K562 (cell line): ENCODE measurements around the gene ABCF2. TPM values are rescaled to one million over a fixed set of nuclear protein-coding genes. Genes with fewer than 3 reads are reported as not detected.
A peak's percentile ranks its signal among the peaks of the same experiment; 100 is the strongest.

ENCODE experiments used
- CBFA2T2 ChIP-seq: fragments of 450-650 bp; conservative IDR thresholded peaks from 2 replicates; pipeline ENCODE4 v1.6.1; 2017; ENCODE audit warnings: mild to moderate bottlenecking
- CREM ChIP-seq: IDR thresholded peaks from 2 replicates; pipeline ENCODE4 v1.6.1; 2014; ENCODE audit warnings: antibody characterized with exemption, low read depth
- EZH2 ChIP-seq: IDR thresholded peaks from 2 replicates; pipeline ENCODE4 v1.6.1; 2012; ENCODE audit warnings: low read depth, mild to moderate bottlenecking, inconsistent platforms, low read length, borderline replicate concordance
- NFRKB ChIP-seq: fragments of 450-650 bp; IDR thresholded peaks from 2 replicates; pipeline ENCODE4 v1.6.1; 2016; ENCODE audit warnings: low read depth
- PHF8 ChIP-seq: fragments of 200-600 bp; sonication (generic); IDR thresholded peaks from 2 replicates; pipeline ENCODE4 v1.6.1; 2012; ENCODE audit warnings: mixed run types, mild to moderate bottlenecking, inconsistent platforms, low read length, moderate library complexity, borderline replicate concordance
- RFX5 ChIP-seq: IDR thresholded peaks from 2 replicates; pipeline ENCODE4 v1.6.1; 2011; ENCODE audit warnings: low read depth, mild to moderate bottlenecking, improper control_type of control experiment, low read length
- RUNX1 ChIP-seq: sonication (generic); IDR thresholded peaks from 2 replicates; pipeline ENCODE4 v1.6.1; 2016; ENCODE audit warnings: antibody characterized with exemption, low read depth
- SNIP1 ChIP-seq: fragments of 450-650 bp; IDR thresholded peaks from 2 replicates; pipeline ENCODE4 v1.7.1; 2017; ENCODE audit warnings: low read depth, mild to moderate bottlenecking
- polyA plus RNA-seq, 8 experiments: library from polyadenylated mRNA; depleted of rRNA in 4 of 8; stranded (reverse) in 5 of 8; unstranded in 3 of 8; fragments of >200 nt; fragmentation: Nextera tagmentation in 2 of 8; fragmentation: Illumina TruSeq in 1 of 8; extraction: Ambion mirVana in 2 of 8; extraction: Trizol in 1 of 8; gene quantifications; 2 replicates each; pipeline versions ENCODE4 v1.2.1 to v1.2.3, GENCODE V29; 2011 to 2014; ENCODE audit warnings: inconsistent platforms in 1 of 8, missing spikeins in 1 of 8
- total RNA-seq, 7 experiments: library from RNA; depleted of rRNA in 6 of 7; stranded (reverse); fragments of >200 nt in 6 of 7; fragmentation: Illumina TruSeq in 2 of 7; extraction: Trizol in 2 of 7; gene quantifications; 2 replicates each; pipeline versions ENCODE4 v1.2.1 to v1.2.3, GENCODE V29; 2011 to 2021; ENCODE audit warnings: low replicate concordance in 1 of 7
- TF ChIP-seq, protein P1 (sequence below): fragments of 250-450 bp; sonication (Bioruptor Pico); IDR thresholded peaks from 2 replicates; pipeline ENCODE4 v1.9.0; 2021; ENCODE audit warnings: mild to moderate bottlenecking, inconsistent platforms
- TF ChIP-seq, protein P2 (sequence below): fragments of 250-450 bp; sonication (Bioruptor Pico); IDR thresholded peaks from 2 replicates; pipeline ENCODE4 v1.8.0; 2021; ENCODE audit warnings: moderate library complexity, mild to moderate bottlenecking, inconsistent platforms
- TF ChIP-seq, protein P3 (sequence below), 2 experiments: fragments of 450-650 bp in 1 of 2; sonication (generic) in 1 of 2; formaldehyde crosslinking in 1 of 2; IDR thresholded peaks; 2 replicates each; pipeline versions ENCODE4 v1.7.1 to v1.9.0; 2016 to 2022; ENCODE audit warnings: inconsistent platforms in 1 of 2, mild to moderate bottlenecking in 1 of 2, missing genetic modification reagents in 1 of 2

ABCF2 gene
- total and polyA plus RNA-seq, 9 of the 15 experiments (the other 6 are each of a cell fraction or from before 2014, with no cell fraction given) = 62.1 to 224 (median 113) TPM

DNA sequence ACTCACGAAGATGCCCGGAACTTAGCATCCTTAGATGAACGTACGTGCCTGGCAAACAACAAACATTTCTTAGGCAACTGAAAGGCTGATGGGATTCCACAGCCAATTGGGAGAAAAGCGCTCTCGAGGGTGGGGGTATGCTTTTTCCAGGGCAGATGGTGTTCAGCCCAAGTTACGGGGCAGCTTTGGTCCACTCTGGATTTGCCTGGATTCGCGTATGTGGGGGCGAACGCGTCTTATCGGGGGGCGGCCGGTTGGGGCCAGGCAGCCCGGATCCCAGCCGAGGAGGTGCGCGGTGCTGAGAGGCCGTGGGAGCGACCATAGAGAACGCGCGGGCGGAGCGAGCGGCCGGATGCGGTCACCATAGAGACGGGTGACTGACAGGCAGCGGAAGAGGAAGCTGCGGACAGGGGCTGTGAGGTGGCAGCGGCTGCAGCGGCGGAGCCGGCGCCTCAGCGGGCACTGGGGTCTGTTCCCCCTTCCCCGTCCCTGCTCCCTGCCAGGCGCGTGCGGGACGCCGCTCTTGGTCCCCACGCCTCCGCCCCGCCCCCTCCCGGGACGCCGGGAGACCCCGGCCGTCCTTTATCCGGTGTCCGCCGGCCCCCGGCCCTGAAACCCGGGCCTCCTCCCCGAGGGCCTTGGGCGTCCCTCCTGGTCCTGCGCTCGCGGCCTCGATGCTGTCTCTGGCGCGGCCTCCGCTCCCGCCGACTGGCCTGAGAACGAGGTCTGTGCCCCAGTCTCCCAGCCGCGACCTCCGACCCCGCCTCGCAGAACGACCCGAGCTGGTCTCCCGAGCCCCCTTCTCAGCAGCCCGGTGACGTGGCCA, 5.3 kb upstream of the ABCF2 start, which contains the start of gene CHPF2 (continued):
- TF ChIP-seq, protein P1, sequence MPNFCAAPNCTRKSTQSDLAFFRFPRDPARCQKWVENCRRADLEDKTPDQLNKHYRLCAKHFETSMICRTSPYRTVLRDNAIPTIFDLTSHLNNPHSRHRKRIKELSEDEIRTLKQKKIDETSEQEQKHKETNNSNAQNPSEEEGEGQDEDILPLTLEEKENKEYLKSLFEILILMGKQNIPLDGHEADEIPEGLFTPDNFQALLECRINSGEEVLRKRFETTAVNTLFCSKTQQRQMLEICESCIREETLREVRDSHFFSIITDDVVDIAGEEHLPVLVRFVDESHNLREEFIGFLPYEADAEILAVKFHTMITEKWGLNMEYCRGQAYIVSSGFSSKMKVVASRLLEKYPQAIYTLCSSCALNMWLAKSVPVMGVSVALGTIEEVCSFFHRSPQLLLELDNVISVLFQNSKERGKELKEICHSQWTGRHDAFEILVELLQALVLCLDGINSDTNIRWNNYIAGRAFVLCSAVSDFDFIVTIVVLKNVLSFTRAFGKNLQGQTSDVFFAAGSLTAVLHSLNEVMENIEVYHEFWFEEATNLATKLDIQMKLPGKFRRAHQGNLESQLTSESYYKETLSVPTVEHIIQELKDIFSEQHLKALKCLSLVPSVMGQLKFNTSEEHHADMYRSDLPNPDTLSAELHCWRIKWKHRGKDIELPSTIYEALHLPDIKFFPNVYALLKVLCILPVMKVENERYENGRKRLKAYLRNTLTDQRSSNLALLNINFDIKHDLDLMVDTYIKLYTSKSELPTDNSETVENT = peak; percentile 88; the same call in 1 of the 2 replicates
- TF ChIP-seq NFRKB = peak; percentile 4; the same call in 1 of the 2 replicates
- TF ChIP-seq, protein P2, sequence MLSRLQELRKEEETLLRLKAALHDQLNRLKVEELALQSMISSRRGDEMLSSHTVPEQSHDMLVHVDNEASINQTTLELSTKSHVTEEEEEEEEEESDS (CRISPR knock-in tag) = no peak
- no peak for TF ChIP-seq CBFA2T2
- peak; percentile 79 for TF ChIP-seq CREM
- TF ChIP-seq RFX5 = no peak
- TF ChIP-seq PHF8 = peak; percentile 92
- TF ChIP-seq SNIP1 = peak; percentile 90
- TF ChIP-seq, protein P3, sequence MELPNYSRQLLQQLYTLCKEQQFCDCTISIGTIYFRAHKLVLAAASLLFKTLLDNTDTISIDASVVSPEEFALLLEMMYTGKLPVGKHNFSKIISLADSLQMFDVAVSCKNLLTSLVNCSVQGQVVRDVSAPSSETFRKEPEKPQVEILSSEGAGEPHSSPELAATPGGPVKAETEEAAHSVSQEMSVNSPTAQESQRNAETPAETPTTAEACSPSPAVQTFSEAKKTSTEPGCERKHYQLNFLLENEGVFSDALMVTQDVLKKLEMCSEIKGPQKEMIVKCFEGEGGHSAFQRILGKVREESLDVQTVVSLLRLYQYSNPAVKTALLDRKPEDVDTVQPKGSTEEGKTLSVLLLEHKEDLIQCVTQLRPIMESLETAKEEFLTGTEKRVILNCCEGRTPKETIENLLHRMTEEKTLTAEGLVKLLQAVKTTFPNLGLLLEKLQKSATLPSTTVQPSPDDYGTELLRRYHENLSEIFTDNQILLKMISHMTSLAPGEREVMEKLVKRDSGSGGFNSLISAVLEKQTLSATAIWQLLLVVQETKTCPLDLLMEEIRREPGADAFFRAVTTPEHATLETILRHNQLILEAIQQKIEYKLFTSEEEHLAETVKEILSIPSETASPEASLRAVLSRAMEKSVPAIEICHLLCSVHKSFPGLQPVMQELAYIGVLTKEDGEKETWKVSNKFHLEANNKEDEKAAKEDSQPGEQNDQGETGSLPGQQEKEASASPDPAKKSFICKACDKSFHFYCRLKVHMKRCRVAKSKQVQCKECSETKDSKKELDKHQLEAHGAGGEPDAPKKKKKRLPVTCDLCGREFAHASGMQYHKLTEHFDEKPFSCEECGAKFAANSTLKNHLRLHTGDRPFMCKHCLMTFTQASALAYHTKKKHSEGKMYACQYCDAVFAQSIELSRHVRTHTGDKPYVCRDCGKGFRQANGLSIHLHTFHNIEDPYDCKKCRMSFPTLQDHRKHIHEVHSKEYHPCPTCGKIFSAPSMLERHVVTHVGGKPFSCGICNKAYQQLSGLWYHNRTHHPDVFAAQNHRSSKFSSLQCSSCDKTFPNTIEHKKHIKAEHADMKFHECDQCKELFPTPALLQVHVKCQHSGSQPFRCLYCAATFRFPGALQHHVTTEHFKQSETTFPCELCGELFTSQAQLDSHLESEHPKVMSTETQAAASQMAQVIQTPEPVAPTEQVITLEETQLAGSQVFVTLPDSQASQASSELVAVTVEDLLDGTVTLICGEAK (IDR thresholded peaks at IDR 0.05) = peak; percentile 93
- TF ChIP-seq, protein P3 (CRISPR knock-in tag; IDR thresholded peaks at IDR 0.05) = no peak
- no peak for TF ChIP-seq EZH2
- peak; percentile 18; the same call in 1 of the 2 replicates for TF ChIP-seq RUNX1
